ENCODE data around the gene SARM1. TPM values are rescaled to one million over a fixed set of nuclear protein-coding genes. Genes with fewer than 3 reads are reported as not detected.

Gene SARM1
- total and polyA plus RNA-seq, 2 of the 8 experiments (the other 6 are each of a cell fraction or from before 2014, with no cell fraction given): 5.8 to 9.2 TPM

- TF ChIP-seq CHD7 (IDR thresholded peaks at IDR 0.05; ENCODE audit: insufficient replicate concordance, low read length) (no peak), SUZ12 (IDR thresholded peaks at IDR 0.05; ENCODE audit: low read length) (no peak), SIRT6 (IDR thresholded peaks at IDR 0.05; ENCODE audit: low read length) (no peak), SRF (IDR thresholded peaks at IDR 0.05; ENCODE audit: low read depth, low read length) (no peak), TAF7 (optimal IDR thresholded peaks at IDR 0.05; ENCODE audit: borderline replicate concordance, low read depth, low read length) (no peak), CHD1 (IDR thresholded peaks at IDR 0.05; ENCODE audit: low read depth, low read length) (no peak), ATF3 (IDR thresholded peaks at IDR 0.05; ENCODE audit: insufficient read depth, low read depth, low read length) (no peak), GTF2F1 (IDR thresholded peaks at IDR 0.05; ENCODE audit: borderline replicate concordance, low read depth, low read length) (no peak), SP2 (IDR thresholded peaks at IDR 0.05; ENCODE audit: low read length) (no peak), POLR2AphosphoS5 (IDR thresholded peaks at IDR 0.05; ENCODE audit: low read depth, low read length) (no peak)
Observed at GRCh38 chr17:28395968-28396367, 24.5 kb downstream of the SARM1 start (continued).

Measured in H1 (cell line).